GM12878 (cell line): ENCODE results near the gene PDE7B.

Experiments
- CHD2 ChIP-seq: IDR thresholded peaks from 2 replicates; pipeline ENCODE4 v1.6.1; 2011; ENCODE audit warnings: low read depth, low read length, improper control_type of control experiment, borderline replicate concordance
- CHD4 ChIP-seq: fragments of 200-600 bp; sonication (generic); IDR thresholded peaks from 2 replicates; pipeline ENCODE4 v1.6.1; 2016; ENCODE audit warnings: mild to moderate bottlenecking
- IRF4 ChIP-seq: IDR thresholded peaks from 2 replicates; pipeline ENCODE4 v1.6.1; 2011; ENCODE audit warnings: low read depth, low read length
- MXI1 ChIP-seq: fragments of 150-350 bp; IDR thresholded peaks from 2 replicates; pipeline ENCODE4 v1.6.1; 2011; ENCODE audit warnings: low read depth, mild to moderate bottlenecking, inconsistent platforms, low read length, improper control_type of control experiment
- NFIC ChIP-seq: IDR thresholded peaks from 2 replicates; pipeline ENCODE4 v1.6.1; 2012; ENCODE audit warnings: low read depth, mild to moderate bottlenecking, inconsistent platforms, low read length, moderate library complexity
- PAX8 ChIP-seq: fragments of 450-650 bp; IDR thresholded peaks from 2 replicates; pipeline ENCODE4 v1.6.1; 2017; ENCODE audit warnings: mild to moderate bottlenecking, moderate library complexity
- POLR2A ChIP-seq: IDR thresholded peaks from 2 replicates; pipeline ENCODE4 v1.6.1; 2011; ENCODE audit warnings: low read depth, mild to moderate bottlenecking, low read length
- RAD21 ChIP-seq: IDR thresholded peaks from 2 replicates; pipeline ENCODE4 v1.6.1; 2011; ENCODE audit warnings: mild to moderate bottlenecking, low read depth, low read length, moderate library complexity; ENCODE audit not compliant: insufficient read depth
- TCF12 ChIP-seq: IDR thresholded peaks from 2 replicates; pipeline ENCODE4 v1.6.1; 2011; ENCODE audit warnings: low read depth, mild to moderate bottlenecking, low read length
- TF ChIP-seq, protein P1 (sequence below), 3 experiments: IDR thresholded peaks in 2 of 3; conservative IDR thresholded peaks in 1 of 3; 2 replicates each; pipeline ENCODE4 v1.5.1; 2011; ENCODE audit warnings: low read depth in 3 of 3, low read length in 3 of 3, mild to moderate bottlenecking in 3 of 3, control low read depth in 2 of 3, moderate library complexity in 2 of 3, inconsistent platforms in 1 of 3, mixed read lengths in 1 of 3; ENCODE audit not compliant: control insufficient read depth in 2 of 3, insufficient read depth in 1 of 3; ENCODE audit errors: extremely low read depth in 1 of 3
- TF ChIP-seq, protein P2 (sequence below): IDR thresholded peaks from 2 replicates; pipeline ENCODE4 v1.6.1; 2011; ENCODE audit warnings: low read depth, low read length, improper control_type of control experiment, borderline replicate concordance
- TF ChIP-seq, protein P3 (sequence below): fragments of 150-350 bp; IDR thresholded peaks from 2 replicates; pipeline ENCODE4 v1.6.1; 2016; ENCODE audit warnings: low read depth, low read length

DNA sequence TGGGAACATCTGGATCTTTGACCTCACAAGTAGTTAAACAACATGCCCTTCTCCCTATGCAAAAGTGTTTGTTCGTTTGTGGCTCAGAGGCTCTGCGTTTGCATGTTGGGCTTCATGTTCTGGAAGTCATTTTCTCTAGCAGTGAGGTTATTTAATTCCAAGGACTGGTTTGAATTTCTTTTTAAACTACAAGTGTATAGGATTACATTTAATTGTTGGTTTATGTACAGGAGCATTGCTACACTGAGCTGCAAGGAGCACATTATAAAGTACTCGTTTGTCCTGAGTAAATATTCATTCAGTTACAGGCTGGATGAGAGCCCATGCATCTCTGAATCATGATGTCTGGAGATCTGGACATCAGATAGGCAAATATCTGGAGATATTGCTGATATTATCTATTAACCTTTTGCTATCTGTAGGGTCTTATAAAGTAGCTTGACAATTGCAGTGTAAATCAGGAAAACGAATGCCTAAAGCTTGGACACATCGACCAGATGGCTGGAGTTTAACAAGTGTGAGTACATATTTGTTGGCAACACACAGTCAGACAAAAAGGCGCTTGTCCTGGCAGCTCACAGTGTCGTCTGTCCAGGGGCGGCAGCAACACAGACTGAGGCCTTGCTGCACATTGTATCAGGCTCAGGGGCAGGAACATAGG, 84.6 kb downstream of the PDE7B start:
- TF ChIP-seq, protein P1, sequence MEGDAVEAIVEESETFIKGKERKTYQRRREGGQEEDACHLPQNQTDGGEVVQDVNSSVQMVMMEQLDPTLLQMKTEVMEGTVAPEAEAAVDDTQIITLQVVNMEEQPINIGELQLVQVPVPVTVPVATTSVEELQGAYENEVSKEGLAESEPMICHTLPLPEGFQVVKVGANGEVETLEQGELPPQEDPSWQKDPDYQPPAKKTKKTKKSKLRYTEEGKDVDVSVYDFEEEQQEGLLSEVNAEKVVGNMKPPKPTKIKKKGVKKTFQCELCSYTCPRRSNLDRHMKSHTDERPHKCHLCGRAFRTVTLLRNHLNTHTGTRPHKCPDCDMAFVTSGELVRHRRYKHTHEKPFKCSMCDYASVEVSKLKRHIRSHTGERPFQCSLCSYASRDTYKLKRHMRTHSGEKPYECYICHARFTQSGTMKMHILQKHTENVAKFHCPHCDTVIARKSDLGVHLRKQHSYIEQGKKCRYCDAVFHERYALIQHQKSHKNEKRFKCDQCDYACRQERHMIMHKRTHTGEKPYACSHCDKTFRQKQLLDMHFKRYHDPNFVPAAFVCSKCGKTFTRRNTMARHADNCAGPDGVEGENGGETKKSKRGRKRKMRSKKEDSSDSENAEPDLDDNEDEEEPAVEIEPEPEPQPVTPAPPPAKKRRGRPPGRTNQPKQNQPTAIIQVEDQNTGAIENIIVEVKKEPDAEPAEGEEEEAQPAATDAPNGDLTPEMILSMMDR (IDR thresholded peaks at IDR 0.05 in 2 of 3, conservative IDR thresholded peaks at IDR 0.05 in 1 of 3; ENCODE audit: control insufficient read depth in 2 of 3, extremely low read depth in 1 of 3, insufficient read depth in 1 of 3, low read depth in 3 of 3, low read length in 3 of 3) = no peak
- TF ChIP-seq TCF12 (no peak), CHD2 (no peak), IRF4 (no peak), NFIC (no peak), POLR2A (no peak), MXI1 (no peak), RAD21 (no peak), PAX8 (no peak), CHD4 (no peak)
- TF ChIP-seq, protein P2, sequence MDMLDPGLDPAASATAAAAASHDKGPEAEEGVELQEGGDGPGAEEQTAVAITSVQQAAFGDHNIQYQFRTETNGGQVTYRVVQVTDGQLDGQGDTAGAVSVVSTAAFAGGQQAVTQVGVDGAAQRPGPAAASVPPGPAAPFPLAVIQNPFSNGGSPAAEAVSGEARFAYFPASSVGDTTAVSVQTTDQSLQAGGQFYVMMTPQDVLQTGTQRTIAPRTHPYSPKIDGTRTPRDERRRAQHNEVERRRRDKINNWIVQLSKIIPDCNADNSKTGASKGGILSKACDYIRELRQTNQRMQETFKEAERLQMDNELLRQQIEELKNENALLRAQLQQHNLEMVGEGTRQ = no peak
- TF ChIP-seq, protein P3, sequence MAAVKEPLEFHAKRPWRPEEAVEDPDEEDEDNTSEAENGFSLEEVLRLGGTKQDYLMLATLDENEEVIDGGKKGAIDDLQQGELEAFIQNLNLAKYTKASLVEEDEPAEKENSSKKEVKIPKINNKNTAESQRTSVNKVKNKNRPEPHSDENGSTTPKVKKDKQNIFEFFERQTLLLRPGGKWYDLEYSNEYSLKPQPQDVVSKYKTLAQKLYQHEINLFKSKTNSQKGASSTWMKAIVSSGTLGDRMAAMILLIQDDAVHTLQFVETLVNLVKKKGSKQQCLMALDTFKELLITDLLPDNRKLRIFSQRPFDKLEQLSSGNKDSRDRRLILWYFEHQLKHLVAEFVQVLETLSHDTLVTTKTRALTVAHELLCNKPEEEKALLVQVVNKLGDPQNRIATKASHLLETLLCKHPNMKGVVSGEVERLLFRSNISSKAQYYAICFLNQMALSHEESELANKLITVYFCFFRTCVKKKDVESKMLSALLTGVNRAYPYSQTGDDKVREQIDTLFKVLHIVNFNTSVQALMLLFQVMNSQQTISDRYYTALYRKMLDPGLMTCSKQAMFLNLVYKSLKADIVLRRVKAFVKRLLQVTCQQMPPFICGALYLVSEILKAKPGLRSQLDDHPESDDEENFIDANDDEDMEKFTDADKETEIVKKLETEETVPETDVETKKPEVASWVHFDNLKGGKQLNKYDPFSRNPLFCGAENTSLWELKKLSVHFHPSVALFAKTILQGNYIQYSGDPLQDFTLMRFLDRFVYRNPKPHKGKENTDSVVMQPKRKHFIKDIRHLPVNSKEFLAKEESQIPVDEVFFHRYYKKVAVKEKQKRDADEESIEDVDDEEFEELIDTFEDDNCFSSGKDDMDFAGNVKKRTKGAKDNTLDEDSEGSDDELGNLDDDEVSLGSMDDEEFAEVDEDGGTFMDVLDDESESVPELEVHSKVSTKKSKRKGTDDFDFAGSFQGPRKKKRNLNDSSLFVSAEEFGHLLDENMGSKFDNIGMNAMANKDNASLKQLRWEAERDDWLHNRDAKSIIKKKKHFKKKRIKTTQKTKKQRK = no peak
